GM12878 (cell line): ENCODE measurements around the gene SARDH. TPM values are rescaled to one million over a fixed set of nuclear protein-coding genes. Genes with fewer than 3 reads are reported as not detected.

ENCODE experiments used
- CBX3 ChIP-seq: fragments of 200-600 bp; sonication (generic); IDR thresholded peaks from 2 replicates; pipeline ENCODE4 v1.6.1; 2016; ENCODE audit warnings: low read depth, borderline replicate concordance
- CEBPB ChIP-seq, 2 experiments: fragments of 150-350 bp in 1 of 2; IDR thresholded peaks; 2 replicates each; pipeline ENCODE4 v1.6.1; 2012 to 2014; ENCODE audit warnings: low read depth in 2 of 2, low read length in 2 of 2, borderline replicate concordance in 1 of 2, inconsistent platforms in 1 of 2
- EED ChIP-seq: sonication (generic); IDR thresholded peaks from 2 replicates; pipeline ENCODE4 v1.6.1; 2016; ENCODE audit warnings: antibody characterized with exemption, low read depth
- FOS ChIP-seq: IDR thresholded peaks from 3 replicates; pipeline ENCODE4 v1.6.1; 2011; ENCODE audit warnings: borderline replicate concordance; ENCODE audit not compliant: insufficient read length; ENCODE audit errors: extremely low read depth
- HDGF ChIP-seq: fragments of 450-650 bp; IDR thresholded peaks from 2 replicates; pipeline ENCODE4 v1.6.1; 2016; ENCODE audit warnings: antibody characterized with exemption
- IKZF1 ChIP-seq: fragments of 450-650 bp; conservative IDR thresholded peaks from 2 replicates; pipeline ENCODE4 v1.6.1; 2017; ENCODE audit warnings: antibody characterized with exemption, mild to moderate bottlenecking
- JUNB ChIP-seq: IDR thresholded peaks from 2 replicates; pipeline ENCODE4 v1.6.1; 2016; ENCODE audit warnings: antibody characterized with exemption, mild to moderate bottlenecking
- LARP7 ChIP-seq: fragments of 450-650 bp; IDR thresholded peaks from 2 replicates; pipeline ENCODE4 v1.6.1; 2017; ENCODE audit warnings: mild to moderate bottlenecking
- NBN ChIP-seq: fragments of 450-650 bp; IDR thresholded peaks from 2 replicates; pipeline ENCODE4 v1.6.1; 2016
- RB1 ChIP-seq: fragments of 450-650 bp; formaldehyde crosslinking; IDR thresholded peaks from 2 replicates; pipeline ENCODE4 v1.6.1; 2017; ENCODE audit warnings: mild to moderate bottlenecking, borderline replicate concordance
- RFX5 ChIP-seq: IDR thresholded peaks from 2 replicates; pipeline ENCODE4 v1.6.1; 2011; ENCODE audit warnings: low read depth, low read length, improper control_type of control experiment
- SP1 ChIP-seq: IDR thresholded peaks from one replicate; pipeline ENCODE4 v1.6.1; 2011; ENCODE audit warnings: low read depth, low read length
- SUPT20H ChIP-seq: IDR thresholded peaks from 2 replicates; pipeline ENCODE4 v1.6.1; 2011; ENCODE audit warnings: low read depth, mild to moderate bottlenecking, low read length, moderate library complexity, borderline replicate concordance; ENCODE audit not compliant: control insufficient read depth
- ZNF384 ChIP-seq: IDR thresholded peaks from 2 replicates; pipeline ENCODE4 v1.6.1; 2012; ENCODE audit warnings: low read depth, mild to moderate bottlenecking, low read length, improper control_type of control experiment, borderline replicate concordance
- ZZZ3 ChIP-seq: IDR thresholded peaks from 2 replicates; pipeline ENCODE4 v1.6.1; 2011; ENCODE audit warnings: low read depth; ENCODE audit not compliant: control insufficient read depth, insufficient read length
- polyA plus RNA-seq, 11 experiments: library from polyadenylated mRNA; depleted of rRNA in 4 of 11; unstranded in 6 of 11; stranded (reverse) in 5 of 11; fragments of >200 nt; fragmentation: Nextera tagmentation in 4 of 11; fragmentation: Illumina TruSeq in 1 of 11; extraction: Ambion mirVana in 4 of 11; extraction: Trizol in 1 of 11; gene quantifications; 1 replicate in 1 of 11; 2 replicates in 10 of 11; pipeline versions ENCODE4 v1.2.1 to v1.2.3, GENCODE V29; 2011 to 2016; ENCODE audit warnings: inconsistent platforms in 2 of 11, missing spikeins in 2 of 11, low read depth in 1 of 11
- total RNA-seq, 4 experiments: library from RNA; depleted of rRNA in 3 of 4; stranded (reverse); fragments of >200 nt in 3 of 4; fragmentation: Illumina TruSeq in 1 of 4; extraction: Trizol in 1 of 4; gene quantifications; 2 replicates each; pipeline versions ENCODE4 v1.2.1 to v1.2.3, GENCODE V29; 2013 to 2021
- TF ChIP-seq, protein P1 (sequence below): fragments of 450-650 bp; IDR thresholded peaks from 2 replicates; pipeline ENCODE4 v1.6.1; 2016; ENCODE audit warnings: mild to moderate bottlenecking, moderate library complexity, borderline replicate concordance
- TF ChIP-seq, protein P2 (sequence below): IDR thresholded peaks from 2 replicates; pipeline ENCODE4 v1.6.1; 2011; ENCODE audit warnings: low read depth, low read length, improper control_type of control experiment, borderline replicate concordance
- TF ChIP-seq, protein P3 (sequence below): fragments of 150-350 bp; IDR thresholded peaks from 2 replicates; pipeline ENCODE4 v1.6.1; 2016; ENCODE audit warnings: low read depth, low read length
- TF ChIP-seq, protein P4 (sequence below): fragments of 450-650 bp; IDR thresholded peaks from 2 replicates; pipeline ENCODE4 v1.6.1; 2017; ENCODE audit warnings: mild to moderate bottlenecking, low read depth, inconsistent platforms; ENCODE audit not compliant: poor library complexity, severe bottlenecking
- TF ChIP-seq, protein P5 (sequence below): fragments of 450-650 bp; IDR thresholded peaks from 2 replicates; pipeline ENCODE4 v1.6.1; 2017; ENCODE audit warnings: borderline replicate concordance

The SARDH gene
- total and polyA plus RNA-seq, 10 of the 15 experiments (the other 5 are each of a cell fraction or from before 2014, with no cell fraction given), result 0.03 to 0.15 (median 0.10) TPM; not detected in 6

DNA sequence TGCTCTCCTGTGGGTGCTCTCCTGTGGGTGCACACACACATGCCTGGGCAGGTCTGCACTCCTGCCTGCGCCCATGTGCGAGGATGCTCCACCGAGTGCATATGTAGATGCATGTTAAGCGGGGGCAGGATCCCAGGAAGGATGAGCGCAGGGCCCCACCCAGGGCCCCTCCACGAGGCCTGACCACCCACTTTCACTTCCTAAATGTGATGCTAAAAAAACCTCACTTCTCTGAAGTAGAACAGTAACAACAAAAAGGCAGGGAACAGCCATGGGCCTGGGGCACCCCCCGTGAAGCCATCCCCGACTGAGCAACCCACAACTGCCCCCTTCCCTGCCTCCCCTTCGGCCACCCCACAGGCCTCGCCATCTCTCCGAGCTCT, 48.2 kb upstream of the SARDH start (continued):
- TF ChIP-seq, protein P1, sequence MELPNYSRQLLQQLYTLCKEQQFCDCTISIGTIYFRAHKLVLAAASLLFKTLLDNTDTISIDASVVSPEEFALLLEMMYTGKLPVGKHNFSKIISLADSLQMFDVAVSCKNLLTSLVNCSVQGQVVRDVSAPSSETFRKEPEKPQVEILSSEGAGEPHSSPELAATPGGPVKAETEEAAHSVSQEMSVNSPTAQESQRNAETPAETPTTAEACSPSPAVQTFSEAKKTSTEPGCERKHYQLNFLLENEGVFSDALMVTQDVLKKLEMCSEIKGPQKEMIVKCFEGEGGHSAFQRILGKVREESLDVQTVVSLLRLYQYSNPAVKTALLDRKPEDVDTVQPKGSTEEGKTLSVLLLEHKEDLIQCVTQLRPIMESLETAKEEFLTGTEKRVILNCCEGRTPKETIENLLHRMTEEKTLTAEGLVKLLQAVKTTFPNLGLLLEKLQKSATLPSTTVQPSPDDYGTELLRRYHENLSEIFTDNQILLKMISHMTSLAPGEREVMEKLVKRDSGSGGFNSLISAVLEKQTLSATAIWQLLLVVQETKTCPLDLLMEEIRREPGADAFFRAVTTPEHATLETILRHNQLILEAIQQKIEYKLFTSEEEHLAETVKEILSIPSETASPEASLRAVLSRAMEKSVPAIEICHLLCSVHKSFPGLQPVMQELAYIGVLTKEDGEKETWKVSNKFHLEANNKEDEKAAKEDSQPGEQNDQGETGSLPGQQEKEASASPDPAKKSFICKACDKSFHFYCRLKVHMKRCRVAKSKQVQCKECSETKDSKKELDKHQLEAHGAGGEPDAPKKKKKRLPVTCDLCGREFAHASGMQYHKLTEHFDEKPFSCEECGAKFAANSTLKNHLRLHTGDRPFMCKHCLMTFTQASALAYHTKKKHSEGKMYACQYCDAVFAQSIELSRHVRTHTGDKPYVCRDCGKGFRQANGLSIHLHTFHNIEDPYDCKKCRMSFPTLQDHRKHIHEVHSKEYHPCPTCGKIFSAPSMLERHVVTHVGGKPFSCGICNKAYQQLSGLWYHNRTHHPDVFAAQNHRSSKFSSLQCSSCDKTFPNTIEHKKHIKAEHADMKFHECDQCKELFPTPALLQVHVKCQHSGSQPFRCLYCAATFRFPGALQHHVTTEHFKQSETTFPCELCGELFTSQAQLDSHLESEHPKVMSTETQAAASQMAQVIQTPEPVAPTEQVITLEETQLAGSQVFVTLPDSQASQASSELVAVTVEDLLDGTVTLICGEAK, result no peak
- TF ChIP-seq, protein P2, sequence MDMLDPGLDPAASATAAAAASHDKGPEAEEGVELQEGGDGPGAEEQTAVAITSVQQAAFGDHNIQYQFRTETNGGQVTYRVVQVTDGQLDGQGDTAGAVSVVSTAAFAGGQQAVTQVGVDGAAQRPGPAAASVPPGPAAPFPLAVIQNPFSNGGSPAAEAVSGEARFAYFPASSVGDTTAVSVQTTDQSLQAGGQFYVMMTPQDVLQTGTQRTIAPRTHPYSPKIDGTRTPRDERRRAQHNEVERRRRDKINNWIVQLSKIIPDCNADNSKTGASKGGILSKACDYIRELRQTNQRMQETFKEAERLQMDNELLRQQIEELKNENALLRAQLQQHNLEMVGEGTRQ, result no peak
- no peak for TF ChIP-seq ZZZ3
- TF ChIP-seq, protein P3, sequence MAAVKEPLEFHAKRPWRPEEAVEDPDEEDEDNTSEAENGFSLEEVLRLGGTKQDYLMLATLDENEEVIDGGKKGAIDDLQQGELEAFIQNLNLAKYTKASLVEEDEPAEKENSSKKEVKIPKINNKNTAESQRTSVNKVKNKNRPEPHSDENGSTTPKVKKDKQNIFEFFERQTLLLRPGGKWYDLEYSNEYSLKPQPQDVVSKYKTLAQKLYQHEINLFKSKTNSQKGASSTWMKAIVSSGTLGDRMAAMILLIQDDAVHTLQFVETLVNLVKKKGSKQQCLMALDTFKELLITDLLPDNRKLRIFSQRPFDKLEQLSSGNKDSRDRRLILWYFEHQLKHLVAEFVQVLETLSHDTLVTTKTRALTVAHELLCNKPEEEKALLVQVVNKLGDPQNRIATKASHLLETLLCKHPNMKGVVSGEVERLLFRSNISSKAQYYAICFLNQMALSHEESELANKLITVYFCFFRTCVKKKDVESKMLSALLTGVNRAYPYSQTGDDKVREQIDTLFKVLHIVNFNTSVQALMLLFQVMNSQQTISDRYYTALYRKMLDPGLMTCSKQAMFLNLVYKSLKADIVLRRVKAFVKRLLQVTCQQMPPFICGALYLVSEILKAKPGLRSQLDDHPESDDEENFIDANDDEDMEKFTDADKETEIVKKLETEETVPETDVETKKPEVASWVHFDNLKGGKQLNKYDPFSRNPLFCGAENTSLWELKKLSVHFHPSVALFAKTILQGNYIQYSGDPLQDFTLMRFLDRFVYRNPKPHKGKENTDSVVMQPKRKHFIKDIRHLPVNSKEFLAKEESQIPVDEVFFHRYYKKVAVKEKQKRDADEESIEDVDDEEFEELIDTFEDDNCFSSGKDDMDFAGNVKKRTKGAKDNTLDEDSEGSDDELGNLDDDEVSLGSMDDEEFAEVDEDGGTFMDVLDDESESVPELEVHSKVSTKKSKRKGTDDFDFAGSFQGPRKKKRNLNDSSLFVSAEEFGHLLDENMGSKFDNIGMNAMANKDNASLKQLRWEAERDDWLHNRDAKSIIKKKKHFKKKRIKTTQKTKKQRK, result no peak
- peak; percentile 80 for TF ChIP-seq EED
- TF ChIP-seq, protein P4, sequence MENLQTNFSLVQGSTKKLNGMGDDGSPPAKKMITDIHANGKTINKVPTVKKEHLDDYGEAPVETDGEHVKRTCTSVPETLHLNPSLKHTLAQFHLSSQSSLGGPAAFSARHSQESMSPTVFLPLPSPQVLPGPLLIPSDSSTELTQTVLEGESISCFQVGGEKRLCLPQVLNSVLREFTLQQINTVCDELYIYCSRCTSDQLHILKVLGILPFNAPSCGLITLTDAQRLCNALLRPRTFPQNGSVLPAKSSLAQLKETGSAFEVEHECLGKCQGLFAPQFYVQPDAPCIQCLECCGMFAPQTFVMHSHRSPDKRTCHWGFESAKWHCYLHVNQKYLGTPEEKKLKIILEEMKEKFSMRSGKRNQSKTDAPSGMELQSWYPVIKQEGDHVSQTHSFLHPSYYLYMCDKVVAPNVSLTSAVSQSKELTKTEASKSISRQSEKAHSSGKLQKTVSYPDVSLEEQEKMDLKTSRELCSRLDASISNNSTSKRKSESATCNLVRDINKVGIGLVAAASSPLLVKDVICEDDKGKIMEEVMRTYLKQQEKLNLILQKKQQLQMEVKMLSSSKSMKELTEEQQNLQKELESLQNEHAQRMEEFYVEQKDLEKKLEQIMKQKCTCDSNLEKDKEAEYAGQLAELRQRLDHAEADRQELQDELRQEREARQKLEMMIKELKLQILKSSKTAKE, result no peak
- no peak for TF ChIP-seq RFX5
- TF ChIP-seq CBX3, result no peak
- no peak for TF ChIP-seq SUPT20H
- no peak for TF ChIP-seq HDGF
- 0 out of 2 replicates have a peak, but pooled peaks have one; percentile 21 for TF ChIP-seq ZNF384
- TF ChIP-seq LARP7, result no peak
- no peak for TF ChIP-seq RB1
- TF ChIP-seq NBN, result no peak
- no peak for TF ChIP-seq FOS
- no peak for TF ChIP-seq CEBPB (IDR thresholded peaks at IDR 0.05; ENCODE audit: borderline replicate concordance in 1 of 2, low read depth in 2 of 2, low read length in 2 of 2)
- TF ChIP-seq IKZF1, result peak; percentile 72
- no peak for TF ChIP-seq JUNB
- no peak for TF ChIP-seq SP1
- TF ChIP-seq, protein P5, sequence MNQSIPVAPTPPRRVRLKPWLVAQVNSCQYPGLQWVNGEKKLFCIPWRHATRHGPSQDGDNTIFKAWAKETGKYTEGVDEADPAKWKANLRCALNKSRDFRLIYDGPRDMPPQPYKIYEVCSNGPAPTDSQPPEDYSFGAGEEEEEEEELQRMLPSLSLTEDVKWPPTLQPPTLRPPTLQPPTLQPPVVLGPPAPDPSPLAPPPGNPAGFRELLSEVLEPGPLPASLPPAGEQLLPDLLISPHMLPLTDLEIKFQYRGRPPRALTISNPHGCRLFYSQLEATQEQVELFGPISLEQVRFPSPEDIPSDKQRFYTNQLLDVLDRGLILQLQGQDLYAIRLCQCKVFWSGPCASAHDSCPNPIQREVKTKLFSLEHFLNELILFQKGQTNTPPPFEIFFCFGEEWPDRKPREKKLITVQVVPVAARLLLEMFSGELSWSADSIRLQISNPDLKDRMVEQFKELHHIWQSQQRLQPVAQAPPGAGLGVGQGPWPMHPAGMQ, result no peak
